T-cell (primary cell): ENCODE measurements around the gene PGK2. TPM values are rescaled to one million over a fixed set of nuclear protein-coding genes. Genes with fewer than 3 reads are reported as not detected.
"Not testable (repeated sequence)": the region's sequence is repeated elsewhere in the genome, so short reads cannot be mapped to it uniquely, and the experiment has no call there.

Experiments used
- ATAC-seq, 4 experiments: fragments of 200-7000 bp in 3 of 4; fragments of 150-1000 bp in 1 of 4; cut with Tn5 transposase; replicated peaks in 1 of 4; 1 replicate in 3 of 4; 2 replicates in 1 of 4; pipeline ENCODE4 v1.10.0; 2021; ENCODE audit warnings: moderate library complexity in 3 of 4, mild to moderate bottlenecking in 2 of 4, moderate number of reproducible peaks in 1 of 4
- CTCF ChIA-PET, 2 donors: fragments of 300-600 bp; sonication (Branson Sonifier 250); formaldehyde crosslinking; loops; one replicate each; lab custom pipeline; 2022; ENCODE audit warnings: antibody characterized with exemption in 2 of 2; lab: Charles Lee
- POLR2A ChIA-PET, 2 donors: fragments of 300-600 bp; sonication (Branson Sonifier 250); formaldehyde crosslinking; loops; one replicate each; lab custom pipeline; 2022; ENCODE audit warnings: antibody characterized with exemption in 2 of 2; lab: Charles Lee
- DNase-seq, 35 experiments: peaks; one replicate each; pipeline versions ENCODE4 v3.0.0 to v3.0.0-alpha.2; 2013 to 2023
- H3K27ac ChIP-seq: one replicate; pipeline ENCODE4 v1.5.1; 2013; ENCODE audit warnings: low read length
- H3K27me3 ChIP-seq, 2 experiments: replicated peaks in 1 of 2; 1 replicate in 1 of 2; 2 replicates in 1 of 2; pipeline versions ENCODE4 v1.6.1 to v1.7.0; 2013; ENCODE audit warnings: low read length in 1 of 2, mixed read lengths in 1 of 2; ENCODE audit not compliant: control insufficient read depth in 2 of 2, insufficient read depth in 2 of 2; ENCODE audit errors: extremely low read depth in 1 of 2
- H3K36me3 ChIP-seq, 2 donors: 1 replicate in 1 of 2; 2 replicates in 1 of 2; pipeline versions ENCODE4 v1.6.1 to v1.7.0; 2013; ENCODE audit warnings: low read length in 1 of 2; ENCODE audit not compliant: control insufficient read depth in 2 of 2, insufficient read depth in 1 of 2; ENCODE audit errors: extremely low read depth in 1 of 2
- H3K4me1 ChIP-seq, 2 experiments: 1 replicate in 1 of 2; 2 replicates in 1 of 2; pipeline versions ENCODE4 v1.6.1 to v1.7.0; 2013; ENCODE audit warnings: low read length in 2 of 2, mixed read lengths in 1 of 2; ENCODE audit not compliant: insufficient read depth in 2 of 2, control insufficient read depth in 1 of 2; ENCODE audit errors: extremely low read depth in 1 of 2
- H3K4me3 ChIP-seq, 2 donors: 1 replicate in 1 of 2; 2 replicates in 1 of 2; pipeline versions ENCODE4 v1.5.1 to v1.7.0; 2013; ENCODE audit warnings: mild to moderate bottlenecking in 2 of 2, low read length in 1 of 2, moderate library complexity in 1 of 2; ENCODE audit not compliant: control insufficient read depth in 1 of 2; ENCODE audit errors: extremely low read depth in 1 of 2
- H3K9me3 ChIP-seq: 2 replicates; pipeline ENCODE4 v1.7.0; 2013
- H3K27ac Mint-ChIP-seq, 2 donors: one replicate each; pipeline ENCODE4 v1.8.0; 2020 to 2021; ENCODE audit warnings: mild to moderate bottlenecking in 2 of 2, mixed read lengths in 2 of 2
- H3K27me3 Mint-ChIP-seq, 2 donors: one replicate each; pipeline ENCODE4 v1.8.0; 2021 to 2022; ENCODE audit warnings: mixed read lengths in 2 of 2
- H3K36me3 Mint-ChIP-seq: one replicate; pipeline ENCODE4 v1.8.0; 2021; ENCODE audit warnings: mixed read lengths
- H3K4me1 Mint-ChIP-seq, 3 donors: one replicate each; pipeline ENCODE4 v1.8.0; 2020 to 2022; ENCODE audit warnings: mixed read lengths in 3 of 3, mild to moderate bottlenecking in 1 of 3
- H3K4me3 Mint-ChIP-seq, 3 donors: one replicate each; pipeline ENCODE4 v1.8.0; 2020 to 2022; ENCODE audit warnings: mild to moderate bottlenecking in 3 of 3, mixed read lengths in 3 of 3, moderate library complexity in 3 of 3
- H3K9me3 Mint-ChIP-seq, 3 donors: one replicate each; pipeline ENCODE4 v1.8.0; 2020 to 2022; ENCODE audit warnings: mixed read lengths in 3 of 3
- WGBS: methylation state at CpG from one replicate; pipeline ENCODE4 v1.1.5; 2013; ENCODE audit warnings: missing lambda C conversion rate; ENCODE audit not compliant: insufficient coverage; 5-methylcytosine and 5-hydroxymethylcytosine counted together
- total RNA-seq, 35 experiments: library from RNA in 6 of 35; stranded (reverse) in 6 of 35; fragments of 120-200 nt in 1 of 35; gene quantifications; one replicate each; pipeline versions ENCODE4 v1.2.1 to v1.2.4 and lab custom pipeline; 2013 to 2026

The PGK2 gene
- total RNA-seq, 5 donors from 2014 or later (not counting 1 experiment from before 2014, with no cell fraction given), result not detected

DNA sequence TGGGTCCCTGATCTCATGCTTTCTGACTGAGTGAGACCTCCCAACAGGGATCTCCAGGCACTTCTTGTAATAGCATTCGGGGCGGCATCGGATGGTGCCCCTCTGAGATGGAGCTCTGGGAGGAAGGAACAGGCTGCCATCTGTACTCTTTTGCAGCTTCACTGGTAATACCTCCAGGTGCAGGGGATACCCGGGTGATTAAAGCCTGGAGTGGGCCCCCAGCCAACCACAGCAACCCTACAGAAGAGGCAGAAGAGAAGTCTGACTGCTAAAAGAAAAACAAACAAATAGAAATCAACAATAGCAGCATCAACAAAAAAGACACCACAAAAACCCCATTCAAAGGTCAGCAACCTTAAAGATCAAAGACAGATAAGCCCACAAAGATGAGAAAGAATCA, 19.1 kb upstream of the PGK2 start:
- no CpG with 5 or more reads among the region's 4 CpGs for WGBS
- no peaks in the 10 kb centered on the region for H3K36me3 Mint-ChIP-seq
- POLR2A ChIA-PET, result no interaction called here
- H3K4me3 Mint-ChIP-seq, result no peak overlapping the region
- DNase-seq (no peak), ATAC-seq (no peak)
- H3K27me3 ChIP-seq, result no peaks in the 10 kb centered on the region
- H3K4me3 ChIP-seq, result no peak overlapping the region
- CTCF ChIA-PET, result no interaction called here
- H3K4me1 Mint-ChIP-seq, result no peaks in the 10 kb centered on the region
- H3K9me3 Mint-ChIP-seq, result peaks cover 4 to 8% (median 5%) of the 10 kb centered on the region in 3 donors
- H3K27me3 Mint-ChIP-seq, result no peaks in the 10 kb centered on the region
- H3K9me3 ChIP-seq, result no peaks in the 10 kb centered on the region
- no peaks in the 10 kb centered on the region for H3K36me3 ChIP-seq
- no peaks in the 10 kb centered on the region for H3K4me1 ChIP-seq
- H3K27ac ChIP-seq, result no peak overlapping the region
- no peak overlapping the region for H3K27ac Mint-ChIP-seq

DNA sequence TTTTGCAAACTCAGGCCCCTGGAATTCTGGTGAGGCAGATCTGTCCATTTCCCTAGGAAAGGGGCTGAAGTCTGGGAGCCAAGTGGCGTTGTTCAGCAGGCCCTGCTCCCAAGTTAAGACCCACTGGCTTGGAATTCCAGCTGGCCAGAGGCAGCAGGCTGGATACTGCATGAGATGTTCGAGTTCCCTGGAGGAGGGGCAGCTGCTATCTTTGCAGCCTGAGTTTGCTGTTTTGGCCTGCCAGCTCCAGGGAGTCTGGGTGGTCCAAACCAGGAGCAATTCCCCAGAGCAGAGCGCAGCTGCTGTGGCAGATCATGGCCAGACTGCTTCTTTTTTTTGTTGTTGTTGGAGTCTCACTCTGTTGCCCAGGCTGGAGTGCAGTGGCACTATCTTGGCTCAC, 18.2 kb upstream of the PGK2 start:
- H3K27ac ChIP-seq, result no peak overlapping the region
- no peaks in the 10 kb centered on the region for H3K36me3 ChIP-seq
- Mint-ChIP-seq H3K27ac (no peak overlapping the region), H3K4me1 (no peaks in the 10 kb centered on the region), H3K9me3 (peaks cover 4 to 5% (median 4%) of the 10 kb centered on the region in 3 donors), H3K36me3 (no peaks in the 10 kb centered on the region), H3K27me3 (no peaks in the 10 kb centered on the region), H3K4me3 (no peak overlapping the region)
- ATAC-seq, result no peak
- H3K9me3 ChIP-seq, result no peaks in the 10 kb centered on the region
- no peak for DNase-seq
- H3K4me3 ChIP-seq, result no peak overlapping the region
- ChIA-PET CTCF (no interaction called here), POLR2A (no interaction called here)
- H3K27me3 ChIP-seq, result no peaks in the 10 kb centered on the region
- H3K4me1 ChIP-seq, result no peaks in the 10 kb centered on the region
- 36% methylated on average over 2 of the region's 3 CpGs for WGBS

GRCh38 chr6:49801525-49801924, 14.4 kb upstream of the PGK2 start:
- Mint-ChIP-seq H3K27me3 (no peaks in the 10 kb centered on the region), H3K4me1 (no peaks in the 10 kb centered on the region), H3K36me3 (no peaks in the 10 kb centered on the region), H3K9me3 (no peaks in the 10 kb centered on the region), H3K27ac (no peak overlapping the region), H3K4me3 (no peak overlapping the region)
- Histone ChIP-seq H3K4me3 (no peak overlapping the region), H3K36me3 (no peaks in the 10 kb centered on the region), H3K4me1 (no peaks in the 10 kb centered on the region), H3K9me3 (no peaks in the 10 kb centered on the region), H3K27ac (no peak overlapping the region), H3K27me3 (no peaks in the 10 kb centered on the region)
- ATAC-seq (no peak), DNase-seq (no peak)
- no CpG with 5 or more reads among the region's 8 CpGs for WGBS
- POLR2A ChIA-PET, result no interaction called here
- CTCF ChIA-PET, result no interaction called here

GRCh38 chr6:49799090-49799489, 12.0 kb upstream of the PGK2 start:
- Histone ChIP-seq H3K9me3 (no peaks in the 10 kb centered on the region), H3K36me3 (no peaks in the 10 kb centered on the region), H3K4me1 (no peaks in the 10 kb centered on the region), H3K4me3 (no peak overlapping the region), H3K27ac (no peak overlapping the region), H3K27me3 (no peaks in the 10 kb centered on the region)
- DNase-seq (no peak), ATAC-seq (no peak)
- no peaks in the 10 kb centered on the region for H3K4me1 Mint-ChIP-seq
- H3K4me3 Mint-ChIP-seq, result no peak overlapping the region
- no peaks in the 10 kb centered on the region for H3K9me3 Mint-ChIP-seq
- no peak overlapping the region for H3K27ac Mint-ChIP-seq
- POLR2A ChIA-PET, result no interaction called here
- CTCF ChIA-PET, result no interaction called here
- H3K36me3 Mint-ChIP-seq, result no peaks in the 10 kb centered on the region
- no peaks in the 10 kb centered on the region for H3K27me3 Mint-ChIP-seq
- WGBS, result no CpG with 5 or more reads among the region's 1 CpG

GRCh38 chr6:49796842-49797455, 9.9 kb upstream of the PGK2 start:
- H3K36me3 ChIP-seq, POLR2A ChIA-PET, H3K27me3 Mint-ChIP-seq, H3K4me1 ChIP-seq, H3K36me3 Mint-ChIP-seq, DNase-seq, ATAC-seq, H3K27ac Mint-ChIP-seq, H3K27ac ChIP-seq, H3K4me3 Mint-ChIP-seq, H3K27me3 ChIP-seq, H3K9me3 ChIP-seq, H3K9me3 Mint-ChIP-seq, H3K4me3 ChIP-seq, H3K4me1 Mint-ChIP-seq: not testable (repeated sequence)
- WGBS, result 84% methylated on average over 15 of the region's 21 CpGs
- CTCF ChIA-PET, result interaction anchor here in 1 of 2 donors (0.7 kb wide), 1 partner anchor 23 kb away, joined by 3 read pairs; no protein-coding TSS in a partner anchor

GRCh38 chr6:49790341-49790740, 3.3 kb upstream of the PGK2 start:
- Mint-ChIP-seq H3K9me3 (peaks cover 0 to 13% (median 4%) of the 10 kb centered on the region in 3 donors), H3K4me3 (no peak overlapping the region), H3K4me1 (no peaks in the 10 kb centered on the region), H3K36me3 (no peaks in the 10 kb centered on the region), H3K27ac (no peak overlapping the region), H3K27me3 (no peaks in the 10 kb centered on the region)
- Histone ChIP-seq H3K4me1 (no peaks in the 10 kb centered on the region), H3K27me3 (no peaks in the 10 kb centered on the region), H3K9me3 (no peaks in the 10 kb centered on the region), H3K4me3 (no peak overlapping the region), H3K36me3 (no peaks in the 10 kb centered on the region), H3K27ac (no peak overlapping the region)
- ChIA-PET CTCF (no interaction called here), POLR2A (no interaction called here)
- DNase-seq (no peak), ATAC-seq (no peak)
- 0% methylated on average over 1 of the region's 2 CpGs for WGBS

- Histone ChIP-seq H3K27me3 (no peaks in the 10 kb centered on the region), H3K27ac (no peak overlapping the region), H3K9me3 (no peaks in the 10 kb centered on the region), H3K4me1 (no peaks in the 10 kb centered on the region), H3K36me3 (no peaks in the 10 kb centered on the region), H3K4me3 (no peak overlapping the region)
- H3K27me3 Mint-ChIP-seq, result no peaks in the 10 kb centered on the region
- H3K27ac Mint-ChIP-seq, result no peak overlapping the region
- H3K4me3 Mint-ChIP-seq, result no peak overlapping the region
- DNase-seq (no peak), ATAC-seq (no peak)
- H3K4me1 Mint-ChIP-seq, result no peaks in the 10 kb centered on the region
- H3K36me3 Mint-ChIP-seq, result no peaks in the 10 kb centered on the region
- ChIA-PET CTCF (no interaction called here), POLR2A (no interaction called here)
- H3K9me3 Mint-ChIP-seq, result peaks cover 0 to 9% (median 4%) of the 10 kb centered on the region in 3 donors
Measured at GRCh38 chr6:49784272-49784671, 2.8 kb downstream of the PGK2 start.
